ENCODE measurements around the gene ZNF143.
A peak's percentile ranks its signal among the peaks of the same experiment; 100 is the strongest.

ZNF143 gene

DNA sequence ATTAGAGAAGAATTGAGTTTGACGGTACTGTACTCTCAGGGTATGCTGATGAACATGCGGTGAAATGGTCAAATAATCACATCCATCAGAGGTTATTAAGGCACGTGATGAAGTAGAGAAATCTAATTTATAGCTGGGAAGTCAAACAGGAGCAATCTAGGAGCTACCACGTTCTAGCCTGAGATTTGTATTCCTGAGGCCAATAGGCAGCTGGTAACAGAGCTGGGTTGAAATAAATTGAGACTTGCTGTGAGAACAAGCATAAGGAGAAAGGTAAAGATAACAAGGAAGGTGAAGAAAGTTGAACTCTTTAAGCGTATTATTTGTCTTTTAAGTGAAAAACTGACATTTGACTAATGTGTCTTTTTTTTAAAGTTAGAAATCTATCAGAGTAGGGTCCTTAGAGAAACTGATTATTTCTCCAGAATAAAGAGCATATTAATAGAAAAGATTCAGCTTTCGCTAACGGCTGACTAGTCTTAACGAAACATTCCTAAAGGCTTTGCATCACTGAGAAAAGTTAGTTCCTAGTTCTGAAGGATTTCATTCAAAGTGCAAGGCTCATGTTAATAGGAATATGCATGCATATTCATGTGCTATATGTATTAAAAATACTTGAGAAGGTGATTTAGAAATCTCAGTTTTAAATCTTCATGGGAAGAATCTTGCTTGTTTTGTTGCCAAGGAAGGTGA lies 107.5 kb downstream of the ZNF143 start:
- TF ChIP-seq, protein P1, sequence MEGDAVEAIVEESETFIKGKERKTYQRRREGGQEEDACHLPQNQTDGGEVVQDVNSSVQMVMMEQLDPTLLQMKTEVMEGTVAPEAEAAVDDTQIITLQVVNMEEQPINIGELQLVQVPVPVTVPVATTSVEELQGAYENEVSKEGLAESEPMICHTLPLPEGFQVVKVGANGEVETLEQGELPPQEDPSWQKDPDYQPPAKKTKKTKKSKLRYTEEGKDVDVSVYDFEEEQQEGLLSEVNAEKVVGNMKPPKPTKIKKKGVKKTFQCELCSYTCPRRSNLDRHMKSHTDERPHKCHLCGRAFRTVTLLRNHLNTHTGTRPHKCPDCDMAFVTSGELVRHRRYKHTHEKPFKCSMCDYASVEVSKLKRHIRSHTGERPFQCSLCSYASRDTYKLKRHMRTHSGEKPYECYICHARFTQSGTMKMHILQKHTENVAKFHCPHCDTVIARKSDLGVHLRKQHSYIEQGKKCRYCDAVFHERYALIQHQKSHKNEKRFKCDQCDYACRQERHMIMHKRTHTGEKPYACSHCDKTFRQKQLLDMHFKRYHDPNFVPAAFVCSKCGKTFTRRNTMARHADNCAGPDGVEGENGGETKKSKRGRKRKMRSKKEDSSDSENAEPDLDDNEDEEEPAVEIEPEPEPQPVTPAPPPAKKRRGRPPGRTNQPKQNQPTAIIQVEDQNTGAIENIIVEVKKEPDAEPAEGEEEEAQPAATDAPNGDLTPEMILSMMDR (conservative IDR thresholded peaks at IDR 0.05) = no peak
- no peak for TF ChIP-seq ZFX (IDR thresholded peaks at IDR 0.05)
- H3K27ac ChIP-seq = peak overlapping the region; percentile 41

DNA sequence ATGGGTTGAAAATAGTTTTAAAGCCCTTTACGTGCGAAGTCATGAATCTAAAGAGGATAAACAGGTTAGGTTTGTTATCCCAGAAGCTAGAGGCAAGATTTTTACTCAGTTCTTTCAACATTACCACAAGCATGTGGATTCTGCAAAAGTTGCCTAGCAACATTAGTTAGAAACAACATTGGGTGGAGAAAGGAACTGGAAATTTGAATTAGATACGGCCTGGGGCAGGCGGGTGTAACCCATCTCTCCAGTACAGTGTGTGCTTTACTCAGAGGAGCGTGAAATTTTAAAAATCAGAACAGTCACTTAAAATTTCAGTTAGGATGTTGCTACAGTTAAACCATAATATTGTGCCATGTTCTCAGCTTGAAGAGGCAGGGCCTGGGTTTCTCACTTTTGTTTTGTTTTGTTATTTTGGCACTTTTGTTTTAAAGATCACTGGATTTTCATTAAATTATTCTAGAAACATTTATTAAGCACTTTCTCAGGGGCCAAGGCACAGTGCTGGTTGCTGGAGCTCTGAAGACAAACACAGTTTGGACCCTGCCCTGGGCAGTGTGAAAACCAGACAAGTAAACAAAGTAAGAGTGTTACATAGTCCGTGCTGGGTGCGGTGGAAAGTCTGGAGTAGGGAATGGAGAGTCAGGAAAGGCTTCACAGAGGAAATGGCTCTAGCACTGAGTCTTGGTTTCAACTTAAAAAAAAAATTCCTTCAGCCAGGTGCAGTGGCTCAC lies 108.2 kb downstream of the ZNF143 start:
- peak overlapping the region; percentile 86 for H3K27ac ChIP-seq
- no peak for TF ChIP-seq ZFX (IDR thresholded peaks at IDR 0.05)
- TF ChIP-seq, protein P1 (conservative IDR thresholded peaks at IDR 0.05) = no peak

DNA sequence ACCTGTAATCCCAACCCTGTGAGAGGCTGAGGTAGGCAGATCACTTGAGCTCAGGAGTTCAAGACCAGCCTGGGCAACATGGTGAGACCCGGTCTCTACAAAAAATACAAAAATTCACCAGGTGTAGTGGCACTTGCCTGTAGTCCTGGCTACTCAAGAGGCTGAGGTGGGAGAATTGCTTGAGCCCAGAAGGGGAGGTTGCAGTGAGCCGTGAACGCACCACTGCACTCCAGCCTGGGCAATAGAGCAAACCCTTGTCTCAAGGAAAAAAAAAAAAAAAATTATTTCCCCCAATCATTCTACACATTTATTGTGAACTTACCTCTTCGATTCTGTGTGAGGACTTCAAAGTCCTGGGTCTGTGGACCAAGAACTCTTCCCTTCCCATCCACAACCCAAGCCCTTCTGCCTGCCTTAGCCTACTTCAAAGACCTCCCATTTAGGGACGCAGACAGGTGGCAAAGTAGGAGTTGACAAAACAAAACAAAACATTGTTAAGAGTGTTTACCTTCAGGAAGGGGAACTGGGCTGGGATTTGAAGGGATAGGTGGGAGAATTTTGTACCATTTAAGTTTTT lies 108.9 kb downstream of the ZNF143 start:
- peak overlapping the region; percentile 86 for H3K27ac ChIP-seq
- TF ChIP-seq, protein P1 (conservative IDR thresholded peaks at IDR 0.05) = no peak
- TF ChIP-seq ZFX (IDR thresholded peaks at IDR 0.05) = no peak

DNA sequence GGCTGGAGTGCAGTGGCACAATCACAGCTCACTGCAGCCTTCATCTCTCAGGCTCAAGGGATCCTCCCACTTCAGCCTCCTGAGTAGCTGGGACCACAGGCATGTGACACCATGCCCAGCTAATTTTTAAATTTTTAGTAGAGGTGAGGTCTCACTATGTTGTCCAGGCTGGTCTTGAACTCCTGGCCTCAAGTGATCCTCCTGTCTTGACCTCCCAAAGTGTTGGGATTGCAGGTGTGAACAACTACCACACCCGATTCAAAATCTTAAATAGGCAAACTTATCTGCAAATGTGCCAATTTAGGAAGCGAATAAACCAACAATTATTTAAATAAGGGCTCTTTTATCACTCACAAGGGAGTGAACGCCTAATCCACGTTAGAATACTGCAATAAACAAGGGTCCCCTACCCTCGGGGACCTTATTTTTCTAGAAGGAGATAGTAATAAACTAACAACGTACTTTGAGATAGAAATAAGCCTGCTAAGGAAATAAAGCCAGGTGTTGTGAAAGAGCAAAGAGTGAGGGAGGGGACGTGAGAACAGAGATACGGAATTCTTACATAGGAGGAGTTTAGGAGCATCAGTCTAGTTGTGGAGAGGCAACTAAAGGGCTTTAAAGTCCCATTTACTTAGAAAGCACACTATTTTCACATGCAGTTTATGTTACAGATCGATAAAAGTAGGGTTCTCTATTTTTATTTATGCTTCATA lies 109.7 kb downstream of the ZNF143 start:
- no peak for TF ChIP-seq ZFX (IDR thresholded peaks at IDR 0.05)
- TF ChIP-seq, protein P1 (conservative IDR thresholded peaks at IDR 0.05) = no peak
- H3K27ac ChIP-seq = peak overlapping the region; percentile 86

DNA sequence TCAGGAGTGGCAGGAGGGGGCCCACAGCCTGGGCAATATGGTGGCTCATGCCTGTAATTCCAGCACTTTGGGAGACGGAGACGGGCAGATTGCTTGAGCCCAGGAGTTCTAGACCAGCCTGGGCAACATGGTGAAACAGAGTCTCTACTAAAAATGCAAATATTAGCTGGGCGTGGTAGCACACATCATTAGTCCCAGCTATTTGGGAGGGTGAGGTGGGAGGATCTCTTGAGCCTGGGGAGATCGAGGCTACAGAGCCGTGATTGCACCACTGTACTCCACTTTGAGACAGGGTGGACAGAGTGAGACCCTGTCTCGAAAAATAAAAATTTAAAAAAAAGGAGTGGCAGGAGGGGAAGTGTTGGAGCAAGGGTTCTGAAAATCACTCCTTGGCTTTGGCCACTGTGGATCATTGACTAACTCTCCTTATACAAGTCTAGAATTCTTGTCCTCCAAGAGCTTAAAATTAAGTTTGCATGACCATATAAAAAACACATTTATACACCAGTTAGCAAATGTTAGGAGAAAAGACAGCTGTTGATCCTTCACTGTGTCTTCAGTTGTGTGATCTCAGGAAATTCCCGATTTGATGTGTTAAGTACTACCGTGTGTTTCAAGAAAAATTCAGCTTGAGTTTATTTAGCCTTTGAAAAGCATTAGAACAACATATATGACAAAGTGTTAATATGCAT lies 110.4 kb downstream of the ZNF143 start:
- H3K27ac ChIP-seq = no peak overlapping the region
- TF ChIP-seq, protein P1 (conservative IDR thresholded peaks at IDR 0.05) = no peak
- no peak for TF ChIP-seq ZFX (IDR thresholded peaks at IDR 0.05)

DNA sequence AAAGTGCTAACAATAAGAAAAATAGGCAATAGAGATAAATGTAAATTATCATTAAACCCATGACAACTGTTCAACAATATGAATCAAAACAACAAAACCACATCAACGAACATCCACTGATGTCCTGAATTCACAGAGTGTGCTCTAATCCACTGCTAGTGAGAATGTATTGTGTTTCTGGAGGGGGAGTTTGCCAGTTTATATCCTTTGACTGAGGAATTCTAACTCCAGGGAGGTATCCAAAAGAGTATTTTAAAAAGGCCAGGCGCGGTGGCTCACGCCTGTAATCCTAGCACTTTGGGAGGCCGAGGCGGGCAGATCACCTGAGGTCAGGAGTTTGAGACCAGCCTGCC lies 110.9 kb downstream of the ZNF143 start:
- H3K27ac ChIP-seq = peak overlapping the region; percentile 99; the same call in 1 of the 2 replicates
- TF ChIP-seq, protein P1 (conservative IDR thresholded peaks at IDR 0.05) = no peak
- no peak for TF ChIP-seq ZFX (IDR thresholded peaks at IDR 0.05)
